Central memory CD8-positive, alpha-beta T cell (primary cell): ENCODE data around the gene HEBP1.
A peak's percentile ranks its signal among the peaks of the same experiment; 100 is the strongest.

Source experiments
- ATAC-seq: fragments of 150-1000 bp; cut with Tn5 transposase; replicated peaks from 2 replicates; pipeline ENCODE4 v1.10.0; 2022; ENCODE audit warnings: mild to moderate bottlenecking, moderate FRiP score, moderate number of reproducible peaks; ENCODE audit not compliant: poor library complexity, severe bottlenecking; ENCODE audit errors: extremely low read depth
- DNase-seq, 2 donors: peaks; one replicate each; pipeline ENCODE4 v3.0.0; 2021; ENCODE audit warnings: low spot score in 2 of 2
- H3K27ac Mint-ChIP-seq: one replicate; pipeline ENCODE4 v1.8.0; 2022; ENCODE audit warnings: low read depth, mild to moderate bottlenecking, moderate library complexity, mixed read lengths
- H3K27me3 Mint-ChIP-seq: one replicate; pipeline ENCODE4 v1.8.0; 2022; ENCODE audit warnings: mixed read lengths
- H3K36me3 Mint-ChIP-seq: one replicate; pipeline ENCODE4 v1.8.0; 2022; ENCODE audit warnings: mild to moderate bottlenecking, moderate library complexity, mixed read lengths; ENCODE audit not compliant: insufficient read depth
- H3K4me1 Mint-ChIP-seq: one replicate; pipeline ENCODE4 v1.8.0; 2022; ENCODE audit warnings: mixed read lengths
- H3K4me3 Mint-ChIP-seq: one replicate; pipeline ENCODE4 v1.8.0; 2022; ENCODE audit warnings: mild to moderate bottlenecking, moderate library complexity, mixed read lengths
- H3K9me3 Mint-ChIP-seq: one replicate; pipeline ENCODE4 v1.8.0; 2022; ENCODE audit warnings: mixed read lengths

Gene HEBP1

GRCh38 chr12:12929696-12930095 is 70.4 kb downstream of the HEBP1 start:
- Mint-ChIP-seq H3K27me3 (peaks cover 24% of the 10 kb centered on the region), H3K9me3 (no peaks in the 10 kb centered on the region), H3K4me3 (no peak overlapping the region), H3K36me3 (peaks cover 2% of the 10 kb centered on the region), H3K27ac (no peak overlapping the region), H3K4me1 (no peaks in the 10 kb centered on the region)
- DNase-seq (no peak), ATAC-seq (no peak)

- ATAC-seq (peak; percentile 52), DNase-seq (peak; percentile 23 to 67)
- Mint-ChIP-seq H3K9me3 (no peaks in the 10 kb centered on the region), H3K27me3 (peaks cover 24% of the 10 kb centered on the region), H3K4me3 (peak overlapping the region; percentile 66), H3K4me1 (no peaks in the 10 kb centered on the region), H3K27ac (peak overlapping the region; percentile 55), H3K36me3 (peaks cover 2% of the 10 kb centered on the region)
Observed at GRCh38 chr12:12927211-12928079, 72.6 kb downstream of the HEBP1 start.

DNA sequence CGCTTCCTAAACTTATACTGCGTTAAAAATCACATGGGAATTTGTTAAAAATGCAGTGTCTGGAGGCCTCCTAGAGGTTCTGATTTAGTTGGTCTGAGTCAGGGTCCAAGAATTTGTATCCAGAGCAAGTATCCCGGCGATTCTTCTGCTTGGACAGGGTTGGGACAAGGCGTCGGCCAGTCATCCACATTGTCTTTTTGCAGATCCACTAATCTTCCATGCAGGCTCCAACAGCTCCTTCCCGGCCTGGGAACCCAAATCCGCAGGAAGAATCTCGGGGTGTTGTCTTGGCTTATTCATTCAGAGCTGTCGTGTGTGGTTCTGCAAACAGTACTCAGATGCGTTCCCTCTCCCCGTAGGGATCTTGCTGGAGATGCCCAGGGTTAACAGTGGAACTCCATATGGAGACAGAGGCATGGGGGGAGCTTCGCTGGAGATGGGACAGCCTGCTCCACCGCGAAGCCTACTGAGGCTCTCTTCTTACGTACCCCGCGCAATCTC is 73.4 kb downstream of the HEBP1 start:
- H3K36me3 Mint-ChIP-seq = peaks cover 2% of the 10 kb centered on the region
- peaks cover 24% of the 10 kb centered on the region for H3K27me3 Mint-ChIP-seq
- no peaks in the 10 kb centered on the region for H3K9me3 Mint-ChIP-seq
- DNase-seq = no peak
- no peak overlapping the region for H3K27ac Mint-ChIP-seq
- H3K4me3 Mint-ChIP-seq = no peak overlapping the region
- H3K4me1 Mint-ChIP-seq = no peaks in the 10 kb centered on the region
- no peak for ATAC-seq

DNA sequence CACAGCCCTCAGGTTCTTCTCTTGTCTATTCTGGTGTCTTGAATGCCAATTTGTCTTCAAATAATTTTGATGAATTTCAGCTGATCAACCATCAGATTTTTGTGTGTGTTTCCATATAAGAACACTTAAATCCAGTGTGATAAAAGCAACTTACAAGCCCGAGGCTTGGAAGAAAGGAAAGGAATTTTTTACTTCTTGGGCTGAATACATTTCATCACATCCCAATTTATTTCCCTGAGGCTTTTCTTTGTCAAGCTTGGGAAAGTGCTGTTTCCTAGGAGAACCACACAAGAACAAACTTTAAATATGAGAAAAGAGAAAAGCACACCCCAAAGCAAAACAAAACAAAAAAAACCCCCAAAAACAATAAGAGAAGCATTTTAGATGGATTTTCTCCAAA is 74.7 kb downstream of the HEBP1 start:
- H3K36me3 Mint-ChIP-seq = peaks cover 3% of the 10 kb centered on the region
- H3K27me3 Mint-ChIP-seq = peaks cover 24% of the 10 kb centered on the region
- ATAC-seq (no peak), DNase-seq (no peak)
- H3K4me1 Mint-ChIP-seq = no peaks in the 10 kb centered on the region
- H3K4me3 Mint-ChIP-seq = no peak overlapping the region
- no peak overlapping the region for H3K27ac Mint-ChIP-seq
- H3K9me3 Mint-ChIP-seq = no peaks in the 10 kb centered on the region
